ENCODE results near the gene ARID5B. TPM values are rescaled to one million over a fixed set of nuclear protein-coding genes. Genes with fewer than 3 reads are reported as not detected.

ARID5B gene
- polyA plus RNA-seq, 1 of the 3 experiments (the other 2 are of a cell fraction), result 10.9 TPM

GRCh38 chr10:62023329-62023728 lies 121.8 kb downstream of the ARID5B start:
- WGBS (ENCODE audit: low lambda C conversion rate), result 91% methylated on average over 1 of the region's 1 CpG
- Histone ChIP-seq H3K27me3 (ENCODE audit: insufficient read depth) (no peaks in the 10 kb centered on the region), H3K27ac (ENCODE audit: low read depth in 2 of 2, low read length in 1 of 2) (no peak overlapping the region), H3K4me2 (no peak overlapping the region), H4K20me1 (ENCODE audit: insufficient read depth) (no peaks in the 10 kb centered on the region), H3K9me3 (no peaks in the 10 kb centered on the region), H3K9me2 (no peaks in the 10 kb centered on the region), H3K4me1 (ENCODE audit: control insufficient read depth in 1 of 2, insufficient read depth in 2 of 2, low read depth in 1 of 2, low read length in 1 of 2) (peaks cover 4 to 47% of the 10 kb centered on the region in 2 experiments), H3K79me2 (ENCODE audit: insufficient read depth) (peaks cover 8% of the 10 kb centered on the region; the same call in 1 of the 2 replicates), H3K4me3 (ENCODE audit: low read depth in 2 of 2, low read length in 1 of 2) (no peak overlapping the region), H2AFZ (ENCODE audit: low read depth) (no peak overlapping the region), H3K9ac (no peak overlapping the region), H3K36me3 (replicated peaks in 1 of 2; ENCODE audit: control insufficient read depth in 1 of 2, insufficient read depth in 2 of 2, low read length in 1 of 2) (peaks cover 0 to 8% of the 10 kb centered on the region in 2 experiments), H3F3A (replicated peaks; ENCODE audit: insufficient read depth) (peaks cover 18% of the 10 kb centered on the region)
- ChIA-PET POLR2A (no interaction called here), CTCF (interaction anchor here (1.3 to 1.5 kb wide), 2 partner anchors 12 to 15 kb away, joined by 3 to 6 read pairs; no protein-coding TSS in a partner anchor)
- no peak for DNase-seq
- TF ChIP-seq JUND (IDR thresholded peaks at IDR 0.05), result no peak
- TF ChIP-seq EP300 (IDR thresholded peaks at IDR 0.05; ENCODE audit: borderline replicate concordance in 1 of 2, low read depth in 1 of 2, low read length in 1 of 2), result no peak
- no peak for TF ChIP-seq SIN3A (IDR thresholded peaks at IDR 0.05; ENCODE audit: borderline replicate concordance, low read depth, low read length)
- no peak for TF ChIP-seq GABPA (IDR thresholded peaks at IDR 0.05; ENCODE audit: low read depth)
- no peak for TF ChIP-seq RXRA (IDR thresholded peaks at IDR 0.05; ENCODE audit: borderline replicate concordance, low read depth)
- TF ChIP-seq TAF1 (IDR thresholded peaks at IDR 0.05; ENCODE audit: borderline replicate concordance, low read depth, low read length), result no peak
- no peak for TF ChIP-seq ZBTB33 (IDR thresholded peaks at IDR 0.05; ENCODE audit: borderline replicate concordance, low read depth)
- TF ChIP-seq REST (IDR thresholded peaks at IDR 0.05; ENCODE audit: low read depth, low read length), result no peak
- TF ChIP-seq MEF2A (IDR thresholded peaks at IDR 0.05; ENCODE audit: borderline replicate concordance, low read depth), result no peak
- TF ChIP-seq RCOR1 (IDR thresholded peaks at IDR 0.05; ENCODE audit: low read length), result no peak
- no peak for TF ChIP-seq IRF3 (IDR thresholded peaks at IDR 0.05; ENCODE audit: low read depth, low read length)
- TF ChIP-seq CTCF (IDR thresholded peaks at IDR 0.05), result no peak
